Type B pancreatic cell (in vitro differentiated cells): Measurements from ENCODE around the gene PTPRT. TPM values are rescaled to one million over a fixed set of nuclear protein-coding genes. Genes with fewer than 3 reads are reported as not detected.

ENCODE experiments used
- DNase-seq: peaks from one replicate; pipeline ENCODE4 v3.0.0; 2021; ENCODE audit warnings: mixed read lengths; ENCODE audit not compliant: unreplicated experiment; ENCODE audit errors: extremely low spot score
- H3K27ac Mint-ChIP-seq: 2 replicates; pipeline ENCODE4 v1.8.0; 2021; ENCODE audit warnings: mild to moderate bottlenecking, mixed read lengths
- H3K27me3 Mint-ChIP-seq: 2 replicates; pipeline ENCODE4 v1.8.0; 2021; ENCODE audit warnings: mixed read lengths
- H3K36me3 Mint-ChIP-seq: 2 replicates; pipeline ENCODE4 v1.8.0; 2021; ENCODE audit warnings: mixed read lengths
- H3K4me1 Mint-ChIP-seq: one replicate; pipeline ENCODE4 v1.8.0; 2021; ENCODE audit warnings: mixed read lengths; ENCODE audit not compliant: unreplicated experiment
- H3K4me3 Mint-ChIP-seq: 2 replicates; pipeline ENCODE4 v1.8.0; 2021; ENCODE audit warnings: mild to moderate bottlenecking, mixed read lengths
- H3K9me3 Mint-ChIP-seq: 2 replicates; pipeline ENCODE4 v1.8.0; 2021; ENCODE audit warnings: mixed read lengths
- CTCF ChIP-seq: fragments of 200-600 bp; sonication (generic); conservative IDR thresholded peaks from 2 replicates; pipeline ENCODE4 v1.5.0; 2021; ENCODE audit warnings: antibody characterized with exemption, mild to moderate bottlenecking
- total RNA-seq: library from RNA; stranded (reverse); gene quantifications from 2 replicates; pipeline ENCODE4 v1.2.1, GENCODE V29; 2021; ENCODE audit warnings: low replicate concordance

PTPRT gene
- total RNA-seq, 1 donor from 2014 or later = 7.0 TPM

GRCh38 chr20:42844751-42845150 is 345.0 kb downstream of the PTPRT start:
- H3K27me3 Mint-ChIP-seq = peaks cover 3% of the 10 kb centered on the region
- TF ChIP-seq CTCF = no peak
- H3K27ac Mint-ChIP-seq = no peak overlapping the region
- H3K4me1 Mint-ChIP-seq = no peaks in the 10 kb centered on the region
- no peaks in the 10 kb centered on the region for H3K9me3 Mint-ChIP-seq
- no peak overlapping the region for H3K4me3 Mint-ChIP-seq
- H3K36me3 Mint-ChIP-seq = no peaks in the 10 kb centered on the region
- no peak for DNase-seq

- DNase-seq = no peak
- no peak overlapping the region for H3K4me3 Mint-ChIP-seq
- peak overlapping the region; percentile 47 for H3K27ac Mint-ChIP-seq
- H3K27me3 Mint-ChIP-seq = peaks cover 2% of the 10 kb centered on the region
- no peaks in the 10 kb centered on the region for H3K9me3 Mint-ChIP-seq
- H3K36me3 Mint-ChIP-seq = no peaks in the 10 kb centered on the region
- no peak for TF ChIP-seq CTCF
- H3K4me1 Mint-ChIP-seq = peaks cover 5% of the 10 kb centered on the region
Observed at GRCh38 chr20:42837456-42837855, 352.2 kb downstream of the PTPRT start.

- Mint-ChIP-seq H3K4me3 (no peak overlapping the region), H3K4me1 (peaks cover 5% of the 10 kb centered on the region), H3K27me3 (peaks cover 2% of the 10 kb centered on the region), H3K27ac (peak overlapping the region; percentile 79), H3K36me3 (no peaks in the 10 kb centered on the region), H3K9me3 (no peaks in the 10 kb centered on the region)
- no peak for DNase-seq
- TF ChIP-seq CTCF = no peak
Observed at GRCh38 chr20:42836339-42836738, 353.4 kb downstream of the PTPRT start.

DNA sequence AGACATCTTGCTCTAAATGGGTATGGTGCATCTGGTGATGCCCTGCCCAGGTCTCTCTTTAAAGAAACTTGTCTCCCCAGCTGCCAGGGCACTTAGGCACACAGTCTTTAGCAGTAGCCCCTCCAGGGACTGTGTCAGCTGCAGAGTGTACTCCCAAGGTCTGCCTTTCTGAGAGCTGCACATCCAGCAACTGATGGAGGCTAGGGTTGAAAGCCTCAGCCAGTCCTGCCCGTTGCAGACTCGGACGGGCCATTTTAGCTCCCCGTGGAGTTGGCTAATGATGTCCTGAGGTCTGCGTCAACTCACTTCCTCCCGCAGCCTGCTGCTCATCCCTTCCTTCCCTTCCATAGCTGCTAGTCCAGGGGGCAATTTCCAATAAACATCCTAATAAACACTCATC is 381.8 kb downstream of the PTPRT start:
- no peaks in the 10 kb centered on the region for H3K9me3 Mint-ChIP-seq
- no peaks in the 10 kb centered on the region for H3K4me1 Mint-ChIP-seq
- H3K36me3 Mint-ChIP-seq = no peaks in the 10 kb centered on the region
- no peak overlapping the region for H3K4me3 Mint-ChIP-seq
- no peak for DNase-seq
- no peak for TF ChIP-seq CTCF
- no peak overlapping the region for H3K27ac Mint-ChIP-seq
- H3K27me3 Mint-ChIP-seq = peaks cover under 1% of the 10 kb centered on the region

GRCh38 chr20:42795111-42795695 is 394.5 kb downstream of the PTPRT start:
- Mint-ChIP-seq H3K36me3 (no peaks in the 10 kb centered on the region), H3K27me3 (peaks cover 13% of the 10 kb centered on the region), H3K9me3 (peaks cover 5% of the 10 kb centered on the region), H3K27ac (no peak overlapping the region), H3K4me3 (no peak overlapping the region), H3K4me1 (no peaks in the 10 kb centered on the region)
- no peak for DNase-seq
- no peak for TF ChIP-seq CTCF

GRCh38 chr20:42792052-42792451 is 397.7 kb downstream of the PTPRT start:
- H3K36me3 Mint-ChIP-seq = no peaks in the 10 kb centered on the region
- H3K4me1 Mint-ChIP-seq = no peaks in the 10 kb centered on the region
- peaks cover 5% of the 10 kb centered on the region for H3K9me3 Mint-ChIP-seq
- H3K4me3 Mint-ChIP-seq = no peak overlapping the region
- no peak for TF ChIP-seq CTCF
- DNase-seq = no peak
- H3K27ac Mint-ChIP-seq = no peak overlapping the region
- H3K27me3 Mint-ChIP-seq = peaks cover 6% of the 10 kb centered on the region
